IMR-90 (cell line): Measurements from ENCODE around the gene UST.
"Not testable (repeated sequence)": the region's sequence is repeated elsewhere in the genome, so short reads cannot be mapped to it uniquely, and the experiment has no call there.

Experiments
- CTCF ChIP-seq: conservative IDR thresholded peaks from 2 replicates; pipeline ENCODE4 v1.5.1; 2012; ENCODE audit warnings: mild to moderate bottlenecking, low read depth, low read length, improper control_type of control experiment
- POLR2A ChIP-seq: IDR thresholded peaks from 2 replicates; pipeline ENCODE4 v1.6.1; 2012; ENCODE audit warnings: mild to moderate bottlenecking, low read depth, low read length
- RCOR1 ChIP-seq: IDR thresholded peaks from 2 replicates; pipeline ENCODE4 v1.6.1; 2012; ENCODE audit warnings: mild to moderate bottlenecking, low read length, improper control_type of control experiment; ENCODE audit not compliant: insufficient replicate concordance
- SMC3 ChIP-seq: fragments of 150-350 bp; IDR thresholded peaks from 2 replicates; pipeline ENCODE4 v1.6.1; 2016; ENCODE audit warnings: low read depth, mild to moderate bottlenecking, antibody characterized with exemption, low read length, moderate library complexity

DNA sequence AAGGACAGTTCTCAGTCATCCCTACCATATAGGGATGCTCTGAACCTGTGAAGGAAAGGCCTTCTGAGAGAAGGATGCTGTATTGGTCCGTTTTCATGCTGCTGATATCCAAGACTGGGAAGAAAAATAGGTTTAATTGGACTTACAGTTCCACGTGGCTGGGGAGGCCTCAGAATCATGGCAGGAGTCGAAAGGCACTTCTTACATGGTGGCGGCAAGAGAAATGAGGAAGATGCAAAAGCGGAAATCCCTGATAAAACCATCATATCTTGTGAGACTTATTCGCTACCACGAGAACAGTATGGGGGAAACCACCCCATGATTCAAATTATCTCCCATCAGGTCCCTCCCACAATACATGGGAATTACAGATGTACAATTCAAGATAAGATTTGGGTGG lies 209.3 kb downstream of the UST start:
- TF ChIP-seq SMC3, CTCF, POLR2A, RCOR1: not testable (repeated sequence)
